K562 (cell line): ENCODE results near the gene ARL8A. TPM values are rescaled to one million over a fixed set of nuclear protein-coding genes. Genes with fewer than 3 reads are reported as not detected.

Source experiments
- BMI1 ChIP-seq: fragments of 150-350 bp; IDR thresholded peaks from 2 replicates; pipeline ENCODE4 v1.6.1; 2014; ENCODE audit warnings: low read length
- CBFA2T3 ChIP-seq: fragments of 450-650 bp; IDR thresholded peaks from 2 replicates; pipeline ENCODE4 v1.6.1; 2017
- CTCFL ChIP-seq: IDR thresholded peaks from 2 replicates; pipeline ENCODE4 v1.6.1; 2011; ENCODE audit warnings: borderline replicate concordance, low read depth, mild to moderate bottlenecking, moderate library complexity, low read length; ENCODE audit not compliant: insufficient read depth, poor library complexity, severe bottlenecking
- EGR1 ChIP-seq: fragments of 450-650 bp; conservative IDR thresholded peaks from 2 replicates; pipeline ENCODE4 v1.6.1; 2017; ENCODE audit warnings: mild to moderate bottlenecking
- ERF ChIP-seq: fragments of 450-650 bp; formaldehyde crosslinking; IDR thresholded peaks from 2 replicates; pipeline ENCODE4 v1.4.0; 2020; ENCODE audit warnings: mild to moderate bottlenecking, mixed read lengths
- FOXM1 ChIP-seq, 2 experiments: fragments of 450-650 bp in 1 of 2; sonication (generic) in 1 of 2; formaldehyde crosslinking in 1 of 2; IDR thresholded peaks; 2 replicates each; pipeline versions ENCODE4 v1.6.1 to v1.9.0; 2017 to 2022; ENCODE audit warnings: low read depth in 2 of 2, mild to moderate bottlenecking in 2 of 2, missing genetic modification reagents in 1 of 2, moderate library complexity in 1 of 2
- HIVEP1 ChIP-seq: fragments of 250-450 bp; sonication (Bioruptor Pico); IDR thresholded peaks from 2 replicates; pipeline ENCODE4 v1.4.0; 2020; ENCODE audit warnings: mild to moderate bottlenecking
- HNRNPL ChIP-seq: fragments of 200-400 bp; formaldehyde crosslinking; IDR thresholded peaks from 2 replicates; pipeline ENCODE4 v1.6.1; 2017; ENCODE audit warnings: low read depth, mild to moderate bottlenecking, low read length
- LEF1 ChIP-seq: fragments of 450-650 bp; IDR thresholded peaks from 2 replicates; pipeline ENCODE4 v1.6.1; 2016; ENCODE audit warnings: mild to moderate bottlenecking
- MCM2 ChIP-seq: fragments of 450-650 bp; IDR thresholded peaks from 2 replicates; pipeline ENCODE4 v1.6.1; 2017; ENCODE audit warnings: low read depth, mild to moderate bottlenecking
- MEIS2 ChIP-seq: fragments of 450-650 bp; IDR thresholded peaks from 2 replicates; pipeline ENCODE4 v1.6.1; 2014; ENCODE audit warnings: mild to moderate bottlenecking; ENCODE audit not compliant: partially characterized antibody
- NFRKB ChIP-seq: fragments of 450-650 bp; IDR thresholded peaks from 2 replicates; pipeline ENCODE4 v1.6.1; 2016; ENCODE audit warnings: low read depth
- NR1H2 ChIP-seq: sonication (generic); formaldehyde crosslinking; IDR thresholded peaks from 2 replicates; pipeline ENCODE4 v1.4.0; 2020; ENCODE audit warnings: mild to moderate bottlenecking, missing genetic modification reagents
- RBBP5 ChIP-seq: fragments of 200-600 bp; sonication (generic); IDR thresholded peaks from 2 replicates; pipeline ENCODE4 v1.6.1; 2012; ENCODE audit warnings: borderline replicate concordance, mild to moderate bottlenecking, low read length, control low read depth, inconsistent platforms; ENCODE audit not compliant: insufficient read depth, poor library complexity, severe bottlenecking
- TRIM24 ChIP-seq, 2 experiments: fragments of 450-650 bp; IDR thresholded peaks; 2 replicates each; pipeline ENCODE4 v1.6.1; 2016
- TSHZ1 ChIP-seq: fragments of 250-450 bp; sonication (Bioruptor Pico); IDR thresholded peaks from 2 replicates; pipeline ENCODE4 v1.4.0; 2020; ENCODE audit warnings: mild to moderate bottlenecking, moderate library complexity
- ZNF263 ChIP-seq: sonication (generic); formaldehyde crosslinking; IDR thresholded peaks from 2 replicates; pipeline ENCODE4 v1.8.0; 2022; ENCODE audit warnings: mild to moderate bottlenecking, missing genetic modification reagents, borderline replicate concordance
- ZNF280A ChIP-seq: fragments of 450-650 bp; IDR thresholded peaks from 2 replicates; pipeline ENCODE4 v1.6.1; 2018; ENCODE audit warnings: mild to moderate bottlenecking, low read depth; ENCODE audit not compliant: partially characterized antibody
- ZNF518B ChIP-seq: fragments of 250-450 bp; sonication (Bioruptor Pico); IDR thresholded peaks from 2 replicates; pipeline ENCODE4 v1.5.0; 2021; ENCODE audit warnings: mild to moderate bottlenecking, moderate library complexity
- polyA plus RNA-seq, 8 experiments: library from polyadenylated mRNA; depleted of rRNA in 4 of 8; stranded (reverse) in 5 of 8; unstranded in 3 of 8; fragments of >200 nt; fragmentation: Nextera tagmentation in 2 of 8; fragmentation: Illumina TruSeq in 1 of 8; extraction: Ambion mirVana in 2 of 8; extraction: Trizol in 1 of 8; gene quantifications; 2 replicates each; pipeline versions ENCODE4 v1.2.1 to v1.2.3, GENCODE V29; 2011 to 2014; ENCODE audit warnings: inconsistent platforms in 1 of 8, missing spikeins in 1 of 8
- total RNA-seq, 7 experiments: library from RNA; depleted of rRNA in 6 of 7; stranded (reverse); fragments of >200 nt in 6 of 7; fragmentation: Illumina TruSeq in 2 of 7; extraction: Trizol in 2 of 7; gene quantifications; 2 replicates each; pipeline versions ENCODE4 v1.2.1 to v1.2.3, GENCODE V29; 2011 to 2021; ENCODE audit warnings: low replicate concordance in 1 of 7

ARL8A gene
- total and polyA plus RNA-seq, 9 of the 15 experiments (the other 6 are each of a cell fraction or from before 2014, with no cell fraction given), result 0.17 to 27.3 (median 15.6) TPM

- TF ChIP-seq MEIS2 (no peak), HIVEP1 (no peak), TRIM24 (IDR thresholded peaks at IDR 0.05) (peak; percentile 85 to 90), HNRNPL (no peak), RBBP5 (peak; percentile 51), ZNF280A (no peak), NFRKB (no peak), MCM2 (no peak), CTCFL (no peak), ERF (no peak), EGR1 (no peak), ZNF263 (CRISPR knock-in tag) (no peak), LEF1 (peak; percentile 63; the same call in 1 of the 2 replicates), TSHZ1 (CRISPR knock-in tag) (no peak), NR1H2 (no peak), FOXM1 (IDR thresholded peaks at IDR 0.05; ENCODE audit: low read depth) (peak; percentile 70), FOXM1 (CRISPR knock-in tag; IDR thresholded peaks at IDR 0.05; ENCODE audit: low read depth) (no peak), CBFA2T3 (peak; percentile 95), BMI1 (no peak), ZNF518B (CRISPR knock-in tag) (no peak)
Observed at GRCh38 chr1:202117898-202118371, 26.6 kb downstream of the ARL8A start (continued).
